Kasumi-1 (cell line): ENCODE data around the gene FCGBP.
"Not testable (repeated sequence)": the region's sequence is repeated elsewhere in the genome, so short reads cannot be mapped to it uniquely, and the experiment has no call there.

Experiments used
- DNase-seq, 2 experiments: peaks; one replicate each; lab custom pipeline; 2025; lab: John Stamatoyannopoulos, UW

The FCGBP gene

GRCh38 chr19:39890755-39891551 lies 43.5 kb downstream of the FCGBP start:
- DNase-seq: no peak

DNA sequence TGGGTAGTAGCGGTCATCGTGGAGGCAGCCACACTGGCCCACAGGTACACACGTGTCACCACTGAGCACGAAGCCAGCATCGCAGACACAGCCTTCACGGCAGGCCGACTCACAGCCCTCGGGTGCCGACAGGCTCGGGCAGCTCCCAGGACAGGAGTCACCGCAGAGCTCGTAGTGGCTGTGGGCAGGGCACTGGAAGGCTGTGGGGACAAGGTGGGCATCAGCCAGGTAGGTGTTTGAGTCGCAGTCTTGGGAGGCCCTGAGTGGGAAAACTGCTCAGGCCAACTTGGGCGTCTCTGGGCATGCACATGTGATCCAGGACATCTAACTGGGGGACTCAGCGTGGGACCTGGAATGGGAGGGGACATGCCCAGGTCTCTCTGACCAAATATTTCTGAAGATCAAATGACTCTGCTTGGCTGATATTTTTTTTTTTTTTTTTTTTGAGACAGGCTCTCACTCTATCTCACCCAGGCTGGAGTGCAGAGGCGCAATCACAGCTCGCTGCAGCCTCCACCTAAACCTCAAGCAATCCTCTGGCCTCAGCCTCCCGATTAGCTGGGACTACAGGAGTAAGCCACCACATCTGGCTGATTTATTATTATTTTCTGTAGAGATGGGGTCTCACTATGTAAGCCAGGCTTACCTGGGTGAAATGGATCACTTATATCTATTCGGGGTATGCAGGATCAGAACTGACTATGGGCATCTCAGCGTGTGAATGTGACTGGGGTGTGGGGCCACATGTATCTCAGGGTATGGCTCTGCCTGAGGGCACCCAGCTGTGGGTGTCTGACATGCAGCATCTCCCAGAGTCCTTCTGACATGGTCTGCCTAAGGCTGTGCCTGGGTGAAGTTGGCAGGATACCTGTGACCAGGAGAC lies 44.3 kb downstream of the FCGBP start:
- not testable (repeated sequence) for DNase-seq

GRCh38 chr19:39887456-39887951 lies 46.9 kb downstream of the FCGBP start:
- not testable (repeated sequence) for DNase-seq

DNA sequence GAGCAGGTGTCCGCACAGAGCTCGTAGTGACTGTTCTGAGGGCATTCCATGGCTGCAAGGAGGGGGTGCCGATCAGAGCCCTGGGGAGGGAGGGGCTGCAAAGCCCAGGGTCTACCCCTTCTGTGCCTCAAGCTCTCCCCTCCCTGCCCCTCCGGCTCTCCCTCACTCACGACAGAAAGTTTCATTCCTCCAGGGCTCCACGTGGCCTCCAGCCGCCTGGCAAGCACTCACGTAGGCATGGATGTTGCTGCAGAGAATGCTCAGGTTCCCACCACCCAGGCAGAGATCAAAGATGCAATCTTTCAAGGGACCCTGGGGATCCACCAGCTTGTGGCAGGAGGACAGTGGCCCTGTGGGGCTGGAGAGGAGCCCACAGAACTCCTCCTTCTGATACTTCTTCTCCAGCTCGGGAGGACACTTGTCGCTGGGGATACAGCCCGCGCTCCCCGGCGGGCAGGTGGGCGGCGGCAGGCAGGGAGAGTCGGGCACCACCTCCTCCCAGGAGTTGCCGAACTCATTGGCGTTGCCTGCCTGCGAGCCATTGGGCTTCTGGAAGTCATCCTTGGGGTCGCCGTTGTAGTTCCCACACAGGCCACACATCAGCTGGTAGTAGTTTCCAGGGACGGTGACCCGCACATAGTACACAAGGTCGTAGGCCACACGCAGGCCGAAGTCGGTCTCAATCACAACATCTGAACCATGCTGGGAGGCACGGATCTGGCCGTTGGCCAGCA lies 48.4 kb downstream of the FCGBP start:
- not testable (repeated sequence) for DNase-seq

- DNase-seq: not testable (repeated sequence)
Observed at GRCh38 chr19:39884721-39885120, 49.7 kb downstream of the FCGBP start.
